H9 (cell line): ENCODE measurements around the gene NUP85. TPM values are rescaled to one million over a fixed set of nuclear protein-coding genes. Genes with fewer than 3 reads are reported as not detected.
A peak's percentile ranks its signal among the peaks of the same experiment; 100 is the strongest.

Experiments
- DNase-seq: peaks from one replicate; pipeline ENCODE4 v3.0.0-alpha.2; 2017
- H2AFZ ChIP-seq: one replicate; pipeline ENCODE4 v1.6.1; 2013; ENCODE audit warnings: mild to moderate bottlenecking, low read length, control low read depth, moderate library complexity
- H2AK5ac ChIP-seq: 2 replicates; pipeline ENCODE4 v1.6.1; 2013; ENCODE audit warnings: low read length, control low read depth, mixed read lengths; ENCODE audit not compliant: insufficient read length
- H2BK120ac ChIP-seq: one replicate; pipeline ENCODE4 v1.6.1; 2013; ENCODE audit warnings: low read depth, mild to moderate bottlenecking, low read length, control low read depth, inconsistent platforms; ENCODE audit not compliant: poor library complexity, severe bottlenecking
- H2BK12ac ChIP-seq: 2 replicates; pipeline ENCODE4 v1.6.1; 2013; ENCODE audit warnings: low read length, control low read depth, mixed read lengths, low read depth; ENCODE audit not compliant: insufficient read length
- H2BK15ac ChIP-seq: 2 replicates; pipeline ENCODE4 v1.6.1; 2013; ENCODE audit warnings: low read depth, low read length, control low read depth
- H2BK20ac ChIP-seq: one replicate; pipeline ENCODE4 v1.6.1; 2013; ENCODE audit warnings: low read depth, mild to moderate bottlenecking, low read length, control low read depth, inconsistent platforms; ENCODE audit not compliant: poor library complexity, severe bottlenecking
- H2BK5ac ChIP-seq: 2 replicates; pipeline ENCODE4 v1.6.1; 2013; ENCODE audit warnings: low read length, control low read depth, mixed read lengths; ENCODE audit not compliant: insufficient read length
- H3K14ac ChIP-seq: 2 replicates; pipeline ENCODE4 v1.6.1; 2013; ENCODE audit warnings: low read length, control low read depth; ENCODE audit not compliant: insufficient read depth
- H3K18ac ChIP-seq: 2 replicates; pipeline ENCODE4 v1.6.1; 2013; ENCODE audit warnings: low read depth, mild to moderate bottlenecking, mixed read lengths, low read length, control low read depth; ENCODE audit not compliant: insufficient read length
- H3K23ac ChIP-seq: 2 replicates; pipeline ENCODE4 v1.6.1; 2013; ENCODE audit warnings: low read length, control low read depth, mixed read lengths, low read depth; ENCODE audit not compliant: insufficient read length
- H3K23me2 ChIP-seq: 2 replicates; pipeline ENCODE4 v1.6.1; 2013; ENCODE audit warnings: low read depth, mild to moderate bottlenecking, mixed read lengths, low read length, control low read depth; ENCODE audit not compliant: insufficient read length, poor library complexity, severe bottlenecking
- H3K27ac ChIP-seq: 2 replicates; pipeline ENCODE4 v1.5.1; 2013; ENCODE audit warnings: low read length, control low read depth, mixed read lengths, low read depth; ENCODE audit not compliant: insufficient read length
- H3K27me3 ChIP-seq: 2 replicates; pipeline ENCODE4 v1.6.1; 2013; ENCODE audit warnings: low read length, control low read depth, inconsistent platforms; ENCODE audit not compliant: insufficient read depth
- H3K4ac ChIP-seq: 2 replicates; pipeline ENCODE4 v1.6.1; 2013; ENCODE audit warnings: low read depth, mild to moderate bottlenecking, control low read depth, inconsistent platforms, low read length, moderate library complexity
- H3K4me1 ChIP-seq: 2 replicates; pipeline ENCODE4 v1.6.1; 2013; ENCODE audit warnings: low read length, control low read depth, inconsistent platforms; ENCODE audit not compliant: insufficient read depth
- H3K4me2 ChIP-seq: 2 replicates; pipeline ENCODE4 v1.6.1; 2013; ENCODE audit warnings: low read length, control low read depth, mixed read lengths; ENCODE audit not compliant: insufficient read length, insufficient read depth
- H3K56ac ChIP-seq: 2 replicates; pipeline ENCODE4 v1.6.1; 2013; ENCODE audit warnings: low read depth, mild to moderate bottlenecking, mixed read lengths, low read length, control low read depth; ENCODE audit not compliant: insufficient read length
- H3K79me1 ChIP-seq: 2 replicates; pipeline ENCODE4 v1.6.1; 2013; ENCODE audit warnings: low read depth, mild to moderate bottlenecking, moderate library complexity, low read length, control low read depth, inconsistent platforms; ENCODE audit not compliant: insufficient read depth, poor library complexity, severe bottlenecking
- H3K79me2 ChIP-seq: 2 replicates; pipeline ENCODE4 v1.6.1; 2013; ENCODE audit warnings: low read length, control low read depth, inconsistent platforms; ENCODE audit not compliant: insufficient read depth
- H3K9ac ChIP-seq: 2 replicates; pipeline ENCODE4 v1.6.1; 2013; ENCODE audit warnings: low read length, control low read depth, mixed read lengths; ENCODE audit not compliant: insufficient read length; ENCODE audit errors: extremely low read depth
- H3K9me3 ChIP-seq: one replicate; pipeline ENCODE4 v1.6.1; 2013; ENCODE audit warnings: low read depth, low read length, inconsistent platforms; ENCODE audit not compliant: control insufficient read depth
- H3T11ph ChIP-seq: one replicate; pipeline ENCODE4 v1.6.1; 2013; ENCODE audit warnings: mild to moderate bottlenecking, low read length, control low read depth, inconsistent platforms
- H4K20me1 ChIP-seq: one replicate; pipeline ENCODE4 v1.6.1; 2013; ENCODE audit not compliant: control insufficient read depth, insufficient read length, insufficient read depth
- H4K5ac ChIP-seq: 2 replicates; pipeline ENCODE4 v1.6.1; 2013; ENCODE audit warnings: low read depth, mild to moderate bottlenecking, mixed read lengths, low read length, control low read depth; ENCODE audit not compliant: insufficient read length
- H4K8ac ChIP-seq: replicated peaks from 2 replicates; pipeline ENCODE4 v1.6.1; 2013; ENCODE audit warnings: low read length, control low read depth, mixed read lengths, low read depth; ENCODE audit not compliant: insufficient read length
- H4K91ac ChIP-seq: 2 replicates; pipeline ENCODE4 v1.6.1; 2013; ENCODE audit warnings: low read depth, mild to moderate bottlenecking, moderate library complexity, mixed read lengths, low read length, control low read depth; ENCODE audit not compliant: insufficient read length
- H3K27ac Mint-ChIP-seq, 3 experiments: 2 replicates in 2 of 3; 3 replicates in 1 of 3; pipeline ENCODE4 v1.8.0; 2020 to 2021; ENCODE audit warnings: mixed read lengths in 3 of 3, mild to moderate bottlenecking in 1 of 3, moderate library complexity in 1 of 3
- H3K27me3 Mint-ChIP-seq: 2 replicates; pipeline ENCODE4 v1.8.0; 2021; ENCODE audit warnings: low read depth, mild to moderate bottlenecking, moderate library complexity, mixed read lengths
- H3K36me3 Mint-ChIP-seq, 3 experiments: 2 replicates in 2 of 3; 3 replicates in 1 of 3; pipeline ENCODE4 v1.8.0; 2020 to 2021; ENCODE audit warnings: low read depth in 3 of 3, mixed read lengths in 3 of 3; ENCODE audit not compliant: insufficient read depth in 1 of 3
- H3K4me1 Mint-ChIP-seq, 2 experiments: 2 replicates each; pipeline ENCODE4 v1.8.0; 2020; ENCODE audit warnings: mixed read lengths in 2 of 2
- H3K4me3 Mint-ChIP-seq, 2 experiments: 2 replicates in 1 of 2; 3 replicates in 1 of 2; pipeline ENCODE4 v1.8.0; 2020 to 2021; ENCODE audit warnings: mild to moderate bottlenecking in 2 of 2, mixed read lengths in 2 of 2, moderate library complexity in 1 of 2
- H3K9me3 Mint-ChIP-seq, 2 experiments: 2 replicates in 1 of 2; 3 replicates in 1 of 2; pipeline ENCODE4 v1.8.0; 2020; ENCODE audit warnings: mild to moderate bottlenecking in 2 of 2, mixed read lengths in 2 of 2, moderate library complexity in 1 of 2
- WGBS: extraction: QIAGEN DNeasy Blood & Tissue Kit; methylation state at CpG from one replicate; pipeline ENCODE4 v1.1.7; 2013; ENCODE audit warnings: missing lambda C conversion rate, low lambda C conversion rate, mixed read lengths; ENCODE audit not compliant: insufficient read length; ENCODE audit errors: extremely low coverage; 5-methylcytosine and 5-hydroxymethylcytosine counted together
- total RNA-seq: library from RNA; stranded (reverse); gene quantifications from 2 replicates; pipeline ENCODE4 v1.2.1, GENCODE V29; 2021
- TF ChIP-seq, protein P1 (sequence below): fragments of 200-600 bp; sonication (generic); conservative IDR thresholded peaks from 3 replicates; pipeline ENCODE4 v1.8.0; 2021; ENCODE audit warnings: antibody characterized with exemption, mild to moderate bottlenecking

The NUP85 gene
- total RNA-seq, 1 experiment from 2014 or later: 145 TPM

DNA sequence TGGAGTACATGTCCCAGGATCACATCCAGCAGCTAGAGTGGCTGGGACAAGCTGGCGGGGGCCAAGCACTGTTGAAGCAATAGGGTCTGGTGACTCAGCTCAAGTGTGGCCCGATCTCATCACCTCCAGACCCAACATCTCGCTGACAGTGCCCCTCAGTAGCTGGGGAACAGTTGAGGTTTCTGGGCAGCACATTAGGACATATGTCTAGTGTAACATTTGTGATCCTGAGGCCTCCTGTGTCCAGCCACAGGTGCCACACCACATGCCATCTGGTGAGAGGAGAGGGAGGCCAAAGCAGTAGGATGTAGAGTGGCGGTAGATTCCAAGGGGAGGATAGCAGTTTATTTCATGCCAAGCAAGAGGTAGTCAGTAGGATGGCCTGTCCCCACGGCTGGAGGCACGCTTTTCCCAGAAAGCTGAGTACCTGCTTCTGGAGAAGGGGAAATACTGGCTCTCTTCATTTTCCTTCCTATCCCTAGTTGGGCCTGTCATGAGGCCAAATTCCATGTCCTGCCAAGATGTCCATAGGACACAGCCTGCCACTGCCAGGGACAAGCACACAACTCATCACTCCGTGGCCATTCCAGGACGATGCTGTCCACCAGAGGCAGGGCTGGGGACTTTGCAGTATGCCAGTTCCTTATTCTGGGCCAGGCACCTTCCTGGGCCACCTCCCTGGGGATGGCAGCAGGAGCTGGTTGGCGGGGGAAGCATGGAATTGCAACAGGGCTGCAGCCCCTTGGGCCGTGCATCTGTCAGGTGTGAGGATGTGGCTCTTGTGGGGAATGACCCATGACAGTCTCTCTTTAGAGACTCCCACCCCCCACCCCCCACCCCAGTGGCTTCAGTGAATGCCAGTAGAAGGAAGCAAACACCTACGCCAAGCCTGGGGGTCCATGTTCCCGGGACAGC is 31.9 kb downstream of the NUP85 start:
- no peaks in the 10 kb centered on the region for H3K27me3 Mint-ChIP-seq

More for the DNA sequence above, 31.9 kb downstream of the NUP85 start:
- Histone ChIP-seq H2AK5ac (no peak overlapping the region), H4K8ac (no peak overlapping the region), H3K14ac (no peak overlapping the region), H2BK5ac (no peak overlapping the region), H2BK12ac (no peak overlapping the region), H4K91ac (no peak overlapping the region), H3K4ac (no peak overlapping the region), H3K27ac (no peak overlapping the region), H2BK120ac (no peak overlapping the region), H3K4me2 (no peak overlapping the region), H2BK20ac (no peak overlapping the region), H3K4me1 (no peaks in the 10 kb centered on the region), H3T11ph (no peak overlapping the region), H3K27me3 (no peaks in the 10 kb centered on the region), H2BK15ac (no peak overlapping the region), H4K5ac (no peak overlapping the region), H3K23ac (no peak overlapping the region), H3K56ac (no peak overlapping the region), H3K18ac (no peak overlapping the region), H3K79me1 (no peaks in the 10 kb centered on the region), H3K79me2 (no peaks in the 10 kb centered on the region), H3K9me3 (no peaks in the 10 kb centered on the region), H3K23me2 (no peaks in the 10 kb centered on the region), H4K20me1 (peaks cover 4% of the 10 kb centered on the region), H3K9ac (no peak overlapping the region), H2AFZ (no peak overlapping the region)
- H3K4me1 Mint-ChIP-seq: peaks cover 8 to 15% of the 10 kb centered on the region in 2 experiments
- no peak overlapping the region for H3K4me3 Mint-ChIP-seq
- no peaks in the 10 kb centered on the region for H3K9me3 Mint-ChIP-seq
- peaks cover 35 to 88% (median 75%) of the 10 kb centered on the region in 3 experiments; a peak in 6 of 7 replicates for H3K36me3 Mint-ChIP-seq
- DNase-seq: no peak
- no CpG with 5 or more reads among the region's 12 CpGs for WGBS
- TF ChIP-seq, protein P1, sequence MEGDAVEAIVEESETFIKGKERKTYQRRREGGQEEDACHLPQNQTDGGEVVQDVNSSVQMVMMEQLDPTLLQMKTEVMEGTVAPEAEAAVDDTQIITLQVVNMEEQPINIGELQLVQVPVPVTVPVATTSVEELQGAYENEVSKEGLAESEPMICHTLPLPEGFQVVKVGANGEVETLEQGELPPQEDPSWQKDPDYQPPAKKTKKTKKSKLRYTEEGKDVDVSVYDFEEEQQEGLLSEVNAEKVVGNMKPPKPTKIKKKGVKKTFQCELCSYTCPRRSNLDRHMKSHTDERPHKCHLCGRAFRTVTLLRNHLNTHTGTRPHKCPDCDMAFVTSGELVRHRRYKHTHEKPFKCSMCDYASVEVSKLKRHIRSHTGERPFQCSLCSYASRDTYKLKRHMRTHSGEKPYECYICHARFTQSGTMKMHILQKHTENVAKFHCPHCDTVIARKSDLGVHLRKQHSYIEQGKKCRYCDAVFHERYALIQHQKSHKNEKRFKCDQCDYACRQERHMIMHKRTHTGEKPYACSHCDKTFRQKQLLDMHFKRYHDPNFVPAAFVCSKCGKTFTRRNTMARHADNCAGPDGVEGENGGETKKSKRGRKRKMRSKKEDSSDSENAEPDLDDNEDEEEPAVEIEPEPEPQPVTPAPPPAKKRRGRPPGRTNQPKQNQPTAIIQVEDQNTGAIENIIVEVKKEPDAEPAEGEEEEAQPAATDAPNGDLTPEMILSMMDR: no peak
- peak overlapping the region in 1 of 3 experiments; percentile 73; a peak in 1 of 7 replicates for H3K27ac Mint-ChIP-seq
